Testis (tissue), 3 donors: Measurements from ENCODE around the gene SNRNP48. TPM values are rescaled to one million over a fixed set of nuclear protein-coding genes. Genes with fewer than 3 reads are reported as not detected.

ENCODE experiments used
- DNase-seq: peaks from one replicate; pipeline ENCODE4 v3.0.0-alpha.2; 2019
- H3K27ac ChIP-seq, 2 donors: fragments of 200-600 bp; sonication (generic); one replicate each; pipeline ENCODE4 v1.5.1; 2019
- H3K27me3 ChIP-seq: fragments of 200-600 bp; sonication (generic); one replicate; pipeline ENCODE4 v1.5.1; 2019
- H3K36me3 ChIP-seq: fragments of 200-600 bp; sonication (generic); one replicate; pipeline ENCODE4 v1.5.1; 2017; ENCODE audit warnings: low read depth; ENCODE audit errors: missing control alignments
- H3K4me1 ChIP-seq: fragments of 200-600 bp; sonication (generic); one replicate; pipeline ENCODE4 v1.5.1; 2019
- H3K4me3 ChIP-seq, 2 donors: fragments of 200-600 bp; sonication (generic); one replicate each; pipeline ENCODE4 v1.5.1; 2017 to 2019
- H3K9me3 ChIP-seq: fragments of 200-600 bp; sonication (generic); one replicate; pipeline ENCODE4 v1.5.1; 2017
- POLR2A ChIP-seq: fragments of 450-650 bp; IDR thresholded peaks from one replicate; pipeline ENCODE4 v1.6.1; 2017; ENCODE audit warnings: antibody characterized with exemption, mild to moderate bottlenecking, moderate library complexity
- WGBS, 2 donors: methylation state at CpG; one replicate each; pipeline ENCODE4 v1.1.5; 2018; 5-methylcytosine and 5-hydroxymethylcytosine counted together
- intact Hi-C: fragments of 100-400 bp; cut with DNase I; formaldehyde crosslinking; loops from one replicate; pipeline ENCODE4 v1.15.1; 2023; ENCODE audit warnings: low total_unique reads
- polyA plus RNA-seq: library from polyadenylated mRNA; stranded (reverse); fragments of 350-450 nt; fragmentation: Illumina TruSeq; extraction: RNeasy Lipid Tissue Mini Kit (QIAGEN cat#74804); gene quantifications from one replicate; pipeline ENCODE4 v1.2.3, GENCODE V29; 2014; ENCODE audit warnings: low read depth, low replicate concordance; ENCODE audit not compliant: insufficient read depth
- total RNA-seq, 2 donors: library from RNA; depleted of rRNA; stranded (reverse); fragments of >200 nt; gene quantifications; one replicate each; pipeline ENCODE4 v1.2.3, GENCODE V29; 2016
- TF ChIP-seq, protein P1 (sequence below), 3 experiments: fragments of 450-650 bp in 2 of 3; fragments of 200-600 bp in 1 of 3; sonication (generic) in 1 of 3; IDR thresholded peaks; one replicate each; pipeline ENCODE4 v1.5.1; 2016 to 2019; ENCODE audit warnings: antibody characterized with exemption in 3 of 3, mild to moderate bottlenecking in 2 of 3, moderate library complexity in 1 of 3

SNRNP48 gene
- total and polyA plus RNA-seq, 3 donors from 2014 or later, result 5.6 to 10.7 (median 8.5) TPM

DNA sequence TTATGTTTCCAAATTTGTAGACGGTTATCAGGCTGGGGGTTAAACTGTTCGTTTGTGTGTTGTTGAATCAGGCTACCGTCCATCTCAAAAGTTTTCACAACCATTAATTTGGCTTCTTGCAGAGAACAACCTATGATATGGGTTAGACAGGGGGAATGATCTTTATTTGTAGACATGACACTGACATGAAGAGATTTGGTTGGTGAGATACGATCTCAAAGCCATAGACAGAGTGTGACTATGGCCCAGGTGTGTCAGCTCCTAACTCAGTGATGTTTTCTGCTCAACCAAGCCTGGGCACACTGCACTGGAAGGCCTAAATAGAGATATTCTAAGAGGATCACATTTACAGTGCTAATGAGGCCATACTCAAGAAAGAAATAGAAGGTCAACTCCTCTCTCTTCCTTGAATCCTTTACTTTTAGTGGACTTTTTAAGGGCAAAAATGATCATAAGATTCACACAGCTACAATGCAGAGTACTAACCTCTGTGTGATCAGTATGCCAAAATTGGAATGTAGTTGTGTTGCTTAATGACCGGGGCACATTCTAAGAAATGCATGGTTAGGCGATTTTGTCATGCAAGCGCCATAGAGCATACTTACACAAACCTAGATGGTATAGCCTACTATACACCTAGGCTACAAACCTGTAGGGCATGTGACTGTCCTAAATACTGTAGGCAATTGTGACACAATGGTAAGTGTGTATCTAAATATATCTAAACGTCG lies 17.6 kb upstream of the SNRNP48 start:
- TF ChIP-seq, protein P1, sequence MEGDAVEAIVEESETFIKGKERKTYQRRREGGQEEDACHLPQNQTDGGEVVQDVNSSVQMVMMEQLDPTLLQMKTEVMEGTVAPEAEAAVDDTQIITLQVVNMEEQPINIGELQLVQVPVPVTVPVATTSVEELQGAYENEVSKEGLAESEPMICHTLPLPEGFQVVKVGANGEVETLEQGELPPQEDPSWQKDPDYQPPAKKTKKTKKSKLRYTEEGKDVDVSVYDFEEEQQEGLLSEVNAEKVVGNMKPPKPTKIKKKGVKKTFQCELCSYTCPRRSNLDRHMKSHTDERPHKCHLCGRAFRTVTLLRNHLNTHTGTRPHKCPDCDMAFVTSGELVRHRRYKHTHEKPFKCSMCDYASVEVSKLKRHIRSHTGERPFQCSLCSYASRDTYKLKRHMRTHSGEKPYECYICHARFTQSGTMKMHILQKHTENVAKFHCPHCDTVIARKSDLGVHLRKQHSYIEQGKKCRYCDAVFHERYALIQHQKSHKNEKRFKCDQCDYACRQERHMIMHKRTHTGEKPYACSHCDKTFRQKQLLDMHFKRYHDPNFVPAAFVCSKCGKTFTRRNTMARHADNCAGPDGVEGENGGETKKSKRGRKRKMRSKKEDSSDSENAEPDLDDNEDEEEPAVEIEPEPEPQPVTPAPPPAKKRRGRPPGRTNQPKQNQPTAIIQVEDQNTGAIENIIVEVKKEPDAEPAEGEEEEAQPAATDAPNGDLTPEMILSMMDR (IDR thresholded peaks at IDR 0.05), result no peak
- TF ChIP-seq POLR2A, result no peak
- Histone ChIP-seq H3K9me3 (no peaks in the 10 kb centered on the region), H3K27ac (no peak overlapping the region), H3K4me3 (no peak overlapping the region), H3K4me1 (no peaks in the 10 kb centered on the region), H3K36me3 (no peaks in the 10 kb centered on the region), H3K27me3 (no peaks in the 10 kb centered on the region)
- DNase-seq, result no peak
- WGBS, 2 donors, result 91 to 93% methylated on average over 9 of the region's 9 CpGs
- intact Hi-C loops, result no loop called here

DNA sequence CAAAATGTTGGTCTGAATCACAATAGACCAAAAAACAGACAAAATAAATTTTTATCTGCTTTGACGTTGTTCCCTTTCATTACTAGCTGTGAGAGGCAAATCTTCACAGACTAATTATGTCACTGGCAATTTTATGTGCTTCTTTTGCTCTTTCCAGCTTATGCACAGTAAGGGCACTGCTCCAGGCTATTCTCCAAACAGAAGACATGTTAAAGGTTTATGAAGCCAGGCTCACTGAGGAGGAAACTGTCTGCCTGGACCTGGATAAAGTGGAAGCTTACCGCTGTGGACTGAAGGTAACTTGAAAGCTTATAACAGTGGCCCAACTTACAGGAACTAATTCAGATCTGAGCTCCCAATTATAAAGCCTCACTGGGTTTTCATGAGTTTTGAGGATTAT lies 15.5 kb upstream of the SNRNP48 start:
- Histone ChIP-seq H3K4me3 (no peak overlapping the region), H3K9me3 (no peaks in the 10 kb centered on the region), H3K36me3 (no peaks in the 10 kb centered on the region), H3K27ac (no peak overlapping the region), H3K27me3 (no peaks in the 10 kb centered on the region), H3K4me1 (no peaks in the 10 kb centered on the region)
- no peak for DNase-seq
- 69 to 79% methylated on average over 2 of the region's 2 CpGs for WGBS, 2 donors
- TF ChIP-seq POLR2A, result no peak
- intact Hi-C loops, result no loop called here

DNA sequence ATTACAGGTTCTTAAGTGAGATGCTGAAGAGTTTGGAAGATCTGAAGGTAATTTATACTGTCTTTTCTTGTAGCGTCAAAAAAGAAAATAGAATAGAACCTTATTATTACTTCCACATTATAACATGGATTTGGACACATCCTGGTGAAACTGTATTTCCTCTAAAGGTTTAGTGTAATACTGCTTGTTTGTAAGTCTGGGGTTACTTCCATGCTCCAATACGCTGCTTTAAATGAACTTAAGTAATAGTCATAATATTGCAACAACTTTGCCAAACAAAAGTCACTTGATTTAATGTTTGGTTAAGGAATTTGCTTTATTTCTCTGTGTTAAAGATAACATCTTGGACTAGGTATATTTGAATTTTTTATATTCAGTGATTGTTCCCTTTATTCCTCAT lies 11.5 kb upstream of the SNRNP48 start:
- WGBS, 2 donors, result 0% methylated on average over 2 of the region's 2 CpGs
- H3K9me3 ChIP-seq, result no peaks in the 10 kb centered on the region
- intact Hi-C loops, result no loop called here
- TF ChIP-seq, protein P1 (IDR thresholded peaks at IDR 0.05), result no peak
- DNase-seq, result no peak
- H3K27ac ChIP-seq, result no peak overlapping the region
- H3K27me3 ChIP-seq, result no peaks in the 10 kb centered on the region
- H3K4me3 ChIP-seq, result no peak overlapping the region
- no peaks in the 10 kb centered on the region for H3K4me1 ChIP-seq
- no peaks in the 10 kb centered on the region for H3K36me3 ChIP-seq

DNA sequence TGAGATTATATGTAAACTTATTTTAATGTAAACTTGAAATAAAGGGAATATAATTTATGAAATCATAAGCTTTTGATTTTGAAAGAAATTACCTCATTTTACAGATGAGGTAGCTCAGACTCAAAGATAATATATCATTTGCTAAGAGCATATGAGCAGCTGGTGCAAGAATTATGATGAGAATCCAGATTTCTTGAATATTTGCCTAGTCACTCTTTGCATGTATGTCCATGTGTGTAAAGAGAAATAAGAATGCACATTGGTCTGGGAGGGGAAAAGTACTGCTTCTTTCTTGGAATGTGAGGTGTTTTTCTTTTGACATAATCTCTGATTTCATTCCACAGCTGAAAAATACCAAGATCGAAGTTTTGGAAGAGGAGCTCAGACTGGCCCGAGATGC lies 11.1 kb upstream of the SNRNP48 start:
- Histone ChIP-seq H3K4me1 (no peaks in the 10 kb centered on the region), H3K9me3 (no peaks in the 10 kb centered on the region), H3K27ac (no peak overlapping the region), H3K27me3 (no peaks in the 10 kb centered on the region), H3K4me3 (no peak overlapping the region), H3K36me3 (no peaks in the 10 kb centered on the region)
- whole genome bisulfite sequencing, 2 donors, result 88 to 98% methylated on average over 2 of the region's 2 CpGs
- TF ChIP-seq, protein P1 (IDR thresholded peaks at IDR 0.05), result no peak
- TF ChIP-seq POLR2A, result no peak
- no peak for DNase-seq
- intact Hi-C loops, result no loop called here

DNA sequence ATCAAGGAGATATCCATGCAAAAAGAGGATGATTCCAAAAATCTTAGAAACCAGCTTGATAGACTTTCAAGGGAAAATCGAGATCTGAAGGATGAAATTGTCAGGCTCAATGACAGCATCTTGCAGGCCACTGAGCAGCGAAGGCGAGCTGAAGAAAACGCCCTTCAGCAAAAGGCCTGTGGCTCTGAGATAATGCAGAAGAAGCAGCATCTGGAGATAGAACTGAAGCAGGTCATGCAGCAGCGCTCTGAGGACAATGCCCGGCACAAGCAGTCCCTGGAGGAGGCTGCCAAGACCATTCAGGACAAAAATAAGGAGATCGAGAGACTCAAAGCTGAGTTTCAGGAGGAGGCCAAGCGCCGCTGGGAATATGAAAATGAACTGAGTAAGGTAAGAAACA lies 10.1 kb upstream of the SNRNP48 start:
- no peak for DNase-seq
- no peak overlapping the region for H3K4me3 ChIP-seq
- no peaks in the 10 kb centered on the region for H3K27me3 ChIP-seq
- no peak overlapping the region for H3K27ac ChIP-seq
- WGBS, 2 donors, result 91 to 97% methylated on average over 9 of the region's 9 CpGs
- H3K36me3 ChIP-seq, result no peaks in the 10 kb centered on the region
- H3K9me3 ChIP-seq, result no peaks in the 10 kb centered on the region
- no peak for TF ChIP-seq POLR2A
- TF ChIP-seq, protein P1 (IDR thresholded peaks at IDR 0.05), result no peak
- intact Hi-C loops, result no loop called here
- no peaks in the 10 kb centered on the region for H3K4me1 ChIP-seq
